Vagina (tissue), 2 donors: ENCODE results near the gene ELK3.

Source experiments
- POLR2A ChIP-seq, 2 donors: fragments of 450-650 bp; IDR thresholded peaks; one replicate each; pipeline ENCODE4 v1.6.1; 2017; ENCODE audit warnings: antibody characterized with exemption in 2 of 2, mild to moderate bottlenecking in 2 of 2, moderate library complexity in 2 of 2
- POLR2AphosphoS5 ChIP-seq, 2 donors: sonication (generic); formaldehyde crosslinking; IDR thresholded peaks; one replicate each; pipeline ENCODE4 v1.9.0; 2017; ENCODE audit warnings: antibody characterized with exemption in 2 of 2, mild to moderate bottlenecking in 2 of 2, low read depth in 1 of 2; ENCODE audit not compliant: insufficient read depth in 1 of 2
- TF ChIP-seq, protein P1 (sequence below), 3 experiments: fragments of 450-650 bp in 2 of 3; fragments of 200-600 bp in 1 of 3; sonication (generic) in 1 of 3; IDR thresholded peaks; one replicate each; pipeline ENCODE4 v1.5.1; 2017 to 2019; ENCODE audit warnings: antibody characterized with exemption in 3 of 3, mild to moderate bottlenecking in 2 of 3, moderate library complexity in 2 of 3

GRCh38 chr12:96194576-96194889 lies 358 bp downstream of the ELK3 start:
- TF ChIP-seq, protein P1, sequence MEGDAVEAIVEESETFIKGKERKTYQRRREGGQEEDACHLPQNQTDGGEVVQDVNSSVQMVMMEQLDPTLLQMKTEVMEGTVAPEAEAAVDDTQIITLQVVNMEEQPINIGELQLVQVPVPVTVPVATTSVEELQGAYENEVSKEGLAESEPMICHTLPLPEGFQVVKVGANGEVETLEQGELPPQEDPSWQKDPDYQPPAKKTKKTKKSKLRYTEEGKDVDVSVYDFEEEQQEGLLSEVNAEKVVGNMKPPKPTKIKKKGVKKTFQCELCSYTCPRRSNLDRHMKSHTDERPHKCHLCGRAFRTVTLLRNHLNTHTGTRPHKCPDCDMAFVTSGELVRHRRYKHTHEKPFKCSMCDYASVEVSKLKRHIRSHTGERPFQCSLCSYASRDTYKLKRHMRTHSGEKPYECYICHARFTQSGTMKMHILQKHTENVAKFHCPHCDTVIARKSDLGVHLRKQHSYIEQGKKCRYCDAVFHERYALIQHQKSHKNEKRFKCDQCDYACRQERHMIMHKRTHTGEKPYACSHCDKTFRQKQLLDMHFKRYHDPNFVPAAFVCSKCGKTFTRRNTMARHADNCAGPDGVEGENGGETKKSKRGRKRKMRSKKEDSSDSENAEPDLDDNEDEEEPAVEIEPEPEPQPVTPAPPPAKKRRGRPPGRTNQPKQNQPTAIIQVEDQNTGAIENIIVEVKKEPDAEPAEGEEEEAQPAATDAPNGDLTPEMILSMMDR (IDR thresholded peaks at IDR 0.05), result no peak
- TF ChIP-seq POLR2A (IDR thresholded peaks at IDR 0.05) (no peak), POLR2AphosphoS5 (IDR thresholded peaks at IDR 0.05; ENCODE audit: insufficient read depth in 1 of 2, low read depth in 1 of 2) (no peak)
